Erythroblast (primary cell): Measurements from ENCODE around the gene SLC22A23.

Experiments used
- DNase-seq, 2 experiments: peaks; one replicate each; lab custom pipeline; 2025; lab: John Stamatoyannopoulos, UW
- GATA1 ChIP-seq: IDR thresholded peaks from 2 replicates; pipeline ENCODE4 v1.6.1; 2011; ENCODE audit warnings: low read depth, mild to moderate bottlenecking, control low read depth, low read length, moderate library complexity
- POLR2A ChIP-seq: IDR thresholded peaks from 2 replicates; pipeline ENCODE4 v1.6.1; 2011; ENCODE audit warnings: mild to moderate bottlenecking, low read length

The SLC22A23 gene

DNA sequence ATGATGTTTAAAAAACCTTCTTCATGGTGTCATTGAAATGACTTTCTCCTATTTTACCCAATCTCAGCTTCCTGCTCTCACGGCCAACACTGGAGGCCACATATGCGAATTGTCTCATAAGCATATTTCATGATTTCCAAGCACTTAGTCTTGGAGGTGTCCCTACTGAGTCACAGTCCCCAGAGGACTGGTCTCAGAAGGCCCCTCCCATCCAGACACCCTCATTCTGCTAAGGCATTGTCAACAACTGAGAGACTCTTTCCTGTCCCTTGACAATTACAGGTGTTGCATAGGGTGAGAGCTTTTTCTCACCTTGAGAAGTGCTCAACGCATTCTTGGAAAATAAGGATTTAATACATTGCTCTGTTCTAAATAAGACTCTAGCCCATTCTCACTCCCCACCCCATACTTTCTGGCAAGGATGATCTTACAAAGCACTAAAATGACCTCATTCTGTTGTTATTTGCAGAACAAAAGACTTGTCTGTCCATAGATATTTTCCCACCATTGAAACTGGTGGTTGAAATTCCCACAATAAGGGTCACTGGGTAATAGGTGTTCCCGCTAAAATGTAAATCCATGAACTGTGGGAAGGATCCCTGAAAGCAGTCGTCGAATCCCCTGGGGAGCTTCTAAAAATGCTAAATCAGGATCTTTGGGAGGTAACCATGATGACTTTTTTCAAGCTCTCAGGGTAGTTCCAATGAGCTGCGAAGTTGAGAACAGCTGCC is 32.3 kb upstream of the SLC22A23 start:
- TF ChIP-seq POLR2A (no peak), GATA1 (no peak)
- DNase-seq = no peak

DNA sequence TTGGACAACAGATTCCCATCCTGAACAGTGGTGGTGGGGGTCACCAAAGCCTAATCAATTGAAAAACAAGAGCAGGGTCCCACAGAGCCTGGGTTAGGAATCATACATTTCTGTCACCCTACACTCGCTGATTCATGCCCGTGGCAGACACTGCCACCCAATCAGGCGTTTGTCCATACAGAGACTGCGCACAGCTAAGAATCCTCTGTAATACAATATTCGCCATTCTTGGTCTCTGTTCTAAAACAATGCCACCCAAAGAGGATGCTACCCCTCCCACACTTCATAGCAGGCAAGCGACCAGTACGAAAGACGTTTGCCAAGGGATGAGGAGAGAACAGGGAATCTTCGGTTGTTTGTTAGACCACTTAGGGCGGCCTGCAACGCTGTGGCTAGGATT is 28.1 kb upstream of the SLC22A23 start:
- no peak for DNase-seq
- no peak for TF ChIP-seq GATA1
- TF ChIP-seq POLR2A = no peak

GRCh38 chr6:3484192-3484591 is 27.3 kb upstream of the SLC22A23 start:
- TF ChIP-seq GATA1 = no peak
- TF ChIP-seq POLR2A = no peak
- no peak for DNase-seq

DNA sequence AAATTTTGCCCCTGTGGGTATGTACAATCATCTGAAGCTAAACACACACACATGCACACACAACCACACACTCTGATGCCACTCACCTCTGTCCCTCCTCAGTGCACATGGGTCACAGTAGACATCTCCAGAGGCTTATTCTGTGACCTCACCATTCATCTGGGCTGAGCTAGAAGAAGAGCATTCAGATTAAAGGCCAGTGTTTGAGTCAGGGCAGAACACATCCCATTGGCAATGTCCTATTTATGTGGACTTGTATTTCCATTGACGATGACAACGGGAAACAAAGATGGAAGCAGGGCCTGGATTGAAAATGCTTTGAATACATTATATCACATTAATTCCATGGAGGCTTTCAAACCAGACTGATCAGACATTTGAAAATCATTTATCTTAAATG is 26.8 kb upstream of the SLC22A23 start:
- TF ChIP-seq POLR2A (no peak), GATA1 (no peak)
- DNase-seq = no peak

GRCh38 chr6:3482869-3483268 is 26.0 kb upstream of the SLC22A23 start:
- no peak for DNase-seq
- TF ChIP-seq GATA1 (no peak), POLR2A (no peak)

DNA sequence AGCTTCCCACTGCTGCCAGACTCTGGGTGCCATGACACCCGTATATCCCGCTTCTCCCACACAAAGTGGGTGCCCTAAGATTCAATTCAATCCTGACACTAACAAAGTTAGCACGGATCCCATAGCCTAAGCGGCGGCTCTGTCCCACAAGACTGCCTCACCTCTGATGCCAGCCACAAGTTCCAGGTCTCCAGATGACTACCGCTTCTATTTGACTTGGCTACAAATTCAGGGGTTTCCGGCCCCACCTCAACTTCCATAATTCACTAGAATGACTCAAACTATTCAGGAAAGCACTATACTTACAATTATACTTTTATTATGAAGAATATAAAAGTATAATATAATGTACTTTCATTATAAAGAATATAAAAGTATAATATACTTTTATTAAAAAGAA is 24.8 kb upstream of the SLC22A23 start:
- DNase-seq = no peak
- no peak for TF ChIP-seq GATA1
- no peak for TF ChIP-seq POLR2A

- DNase-seq = no peak
- no peak for TF ChIP-seq POLR2A
- no peak for TF ChIP-seq GATA1
Observed at GRCh38 chr6:3480009-3480408, 23.2 kb upstream of the SLC22A23 start.

- no peak for DNase-seq
- no peak for TF ChIP-seq GATA1
- no peak for TF ChIP-seq POLR2A
Observed at GRCh38 chr6:3473773-3474172, 16.9 kb upstream of the SLC22A23 start.

GRCh38 chr6:3471711-3472110 is 14.9 kb upstream of the SLC22A23 start:
- DNase-seq = no peak

DNA sequence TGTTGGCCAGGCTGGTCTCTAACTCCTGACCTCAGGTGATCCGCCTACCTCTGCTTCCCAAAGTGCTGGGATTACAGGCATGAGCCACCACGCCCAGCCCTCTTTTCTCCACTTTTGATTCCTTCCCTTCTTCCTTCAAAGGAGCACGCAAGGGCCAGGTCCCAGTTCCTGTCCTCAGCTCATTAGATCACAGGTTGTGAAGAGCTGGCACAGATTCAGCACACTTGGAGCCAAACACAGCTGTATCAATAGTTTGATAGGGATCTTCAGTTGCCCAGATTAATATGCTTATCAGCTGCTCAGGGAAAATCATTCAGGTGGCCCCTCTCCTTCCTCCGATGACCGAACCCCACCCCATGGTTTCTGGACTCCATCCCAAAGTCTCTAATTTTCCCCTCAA is 14.4 kb upstream of the SLC22A23 start:
- no peak for DNase-seq
- TF ChIP-seq POLR2A (no peak), GATA1 (no peak)

More at GRCh38 chr6:3471711-3472110, 14.9 kb upstream of the SLC22A23 start:
- TF ChIP-seq GATA1 (no peak), POLR2A (no peak)

- DNase-seq = no peak
- TF ChIP-seq POLR2A (no peak), GATA1 (no peak)
Observed at GRCh38 chr6:3468585-3468984, 11.7 kb upstream of the SLC22A23 start.

GRCh38 chr6:3467996-3468395 is 11.1 kb upstream of the SLC22A23 start:
- DNase-seq = no peak
- TF ChIP-seq POLR2A = no peak
- TF ChIP-seq GATA1 = no peak

- no peak for TF ChIP-seq GATA1
- TF ChIP-seq POLR2A = no peak
- DNase-seq = no peak
Observed at GRCh38 chr6:3466488-3467219, 9.8 kb upstream of the SLC22A23 start.

- DNase-seq = no peak
Observed at GRCh38 chr6:3460253-3460652, 3.4 kb upstream of the SLC22A23 start.

More at GRCh38 chr6:3460253-3460652, 3.4 kb upstream of the SLC22A23 start:
- TF ChIP-seq GATA1 (no peak), POLR2A (no peak)
